ENCODE results near the gene PPM1L. TPM values are rescaled to one million over a fixed set of nuclear protein-coding genes. Genes with fewer than 3 reads are reported as not detected.
"Not testable (repeated sequence)": the region's sequence is repeated elsewhere in the genome, so short reads cannot be mapped to it uniquely, and the experiment has no call there.

Gene PPM1L
- total RNA-seq, 1 donor from 2014 or later = 2.7 TPM

DNA sequence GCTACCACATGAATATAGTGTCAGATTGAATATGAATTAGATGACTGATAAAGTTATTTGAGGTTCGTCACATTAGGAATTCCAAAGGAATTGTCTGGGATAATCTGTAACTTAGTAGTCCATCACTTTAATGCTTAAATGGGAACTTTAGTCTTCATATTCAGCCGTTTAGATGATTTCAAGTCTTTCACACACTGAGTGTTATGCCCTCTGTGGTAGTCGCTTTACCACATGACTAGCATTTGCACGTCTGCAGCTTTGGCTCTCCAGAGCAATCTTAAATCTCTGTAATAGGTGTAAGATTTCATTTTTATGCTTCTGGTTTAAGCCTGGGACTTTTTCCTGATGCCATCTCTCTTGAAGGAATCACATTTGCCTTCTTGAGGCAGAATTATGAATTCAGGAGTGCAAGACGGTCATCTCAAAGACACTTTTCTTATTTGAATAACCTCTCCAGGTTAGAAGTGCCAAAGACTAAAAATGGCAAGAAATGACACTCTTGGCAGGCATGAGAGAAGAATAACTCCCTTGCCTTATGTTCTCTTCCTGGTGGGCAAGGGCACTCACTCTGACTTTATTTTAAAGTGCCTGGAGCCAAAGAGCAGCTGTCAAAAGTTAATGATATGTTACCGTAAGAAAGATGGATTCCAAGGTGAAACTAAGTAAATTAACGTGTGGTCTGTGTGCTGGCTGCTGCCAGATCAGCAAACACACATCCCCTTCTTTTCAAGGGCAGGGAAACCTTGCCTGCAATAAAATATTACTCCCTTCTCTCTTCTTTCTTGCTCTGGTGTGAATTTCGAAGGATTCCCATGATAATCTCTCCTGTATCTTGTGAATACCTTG, 195.8 kb downstream of the PPM1L start:
- H3K4me1 Mint-ChIP-seq = peaks cover 3% of the 10 kb centered on the region
- DNase-seq = no peak
- no peak overlapping the region for H3K4me3 Mint-ChIP-seq
- H3K9me3 Mint-ChIP-seq = no peaks in the 10 kb centered on the region
- H3K36me3 Mint-ChIP-seq (ENCODE audit: low read depth) = no peaks in the 10 kb centered on the region
- intact Hi-C loops (cut with micrococcal nuclease) = loop anchor here (10.0 kb wide), 1 partner anchor 273 kb away; the partner anchor contains the start of gene NMD3
- H3K27ac Mint-ChIP-seq = no peak overlapping the region
- peaks cover 12% of the 10 kb centered on the region for H3K27me3 Mint-ChIP-seq

DNA sequence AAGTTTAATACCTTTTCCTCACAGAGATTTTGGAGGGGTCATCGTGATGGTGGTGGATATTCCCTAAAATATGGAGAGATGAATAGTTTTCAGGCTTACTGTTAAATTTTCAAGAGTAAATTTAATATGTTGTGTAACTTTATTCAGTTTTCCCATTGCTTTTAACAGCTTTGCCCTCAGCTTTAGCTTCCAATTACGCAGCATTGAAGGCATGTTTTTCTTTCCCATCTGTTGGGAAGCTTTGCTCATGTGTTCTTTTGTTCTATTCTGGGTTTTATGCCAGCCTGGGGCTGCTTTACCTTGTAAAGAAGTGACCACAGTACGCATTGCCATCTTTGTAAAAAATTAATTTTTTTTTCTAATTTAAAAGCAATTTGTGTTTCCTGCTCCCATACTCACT, 197.7 kb downstream of the PPM1L start:
- Mint-ChIP-seq H3K4me3 (no peak overlapping the region), H3K4me1 (peaks cover 3% of the 10 kb centered on the region), H3K36me3 (ENCODE audit: low read depth) (no peaks in the 10 kb centered on the region), H3K9me3 (no peaks in the 10 kb centered on the region), H3K27ac (no peak overlapping the region), H3K27me3 (peaks cover 12% of the 10 kb centered on the region)
- no peak for DNase-seq
- intact Hi-C loops (cut with micrococcal nuclease) = loop anchor here (10.0 kb wide), 1 partner anchor 271 kb away; the partner anchor contains the start of gene NMD3

DNA sequence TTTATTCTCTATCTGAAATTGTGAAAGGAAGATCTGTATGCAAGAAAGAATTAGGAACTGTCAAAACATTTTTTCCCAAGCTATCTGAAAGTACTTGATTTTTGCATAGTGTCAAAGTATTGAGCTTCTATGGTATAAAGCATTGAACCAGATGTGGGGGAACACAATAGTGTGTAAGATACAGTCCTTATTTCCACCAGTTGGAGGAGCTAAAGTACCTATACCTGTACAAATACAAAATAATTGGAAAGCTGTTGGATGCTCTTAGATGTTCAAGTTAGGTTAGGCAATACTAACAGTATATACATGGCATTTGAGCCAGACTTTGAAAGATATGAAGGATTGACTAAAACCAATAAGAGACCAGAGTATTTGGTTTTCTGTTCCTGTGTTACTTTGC, 200.8 kb downstream of the PPM1L start:
- no peak overlapping the region for H3K4me3 Mint-ChIP-seq
- intact Hi-C loops (cut with micrococcal nuclease) = loop anchor here (2.0 to 10.0 kb wide), 3 partner anchors 268 to 451 kb away; partner anchors contain the start of gene NMD3
- no peaks in the 10 kb centered on the region for H3K9me3 Mint-ChIP-seq
- no peaks in the 10 kb centered on the region for H3K36me3 Mint-ChIP-seq (ENCODE audit: low read depth)
- H3K27ac Mint-ChIP-seq = no peak overlapping the region
- no peaks in the 10 kb centered on the region for H3K4me1 Mint-ChIP-seq
- H3K27me3 Mint-ChIP-seq = peaks cover 5% of the 10 kb centered on the region
- no peak for DNase-seq

DNA sequence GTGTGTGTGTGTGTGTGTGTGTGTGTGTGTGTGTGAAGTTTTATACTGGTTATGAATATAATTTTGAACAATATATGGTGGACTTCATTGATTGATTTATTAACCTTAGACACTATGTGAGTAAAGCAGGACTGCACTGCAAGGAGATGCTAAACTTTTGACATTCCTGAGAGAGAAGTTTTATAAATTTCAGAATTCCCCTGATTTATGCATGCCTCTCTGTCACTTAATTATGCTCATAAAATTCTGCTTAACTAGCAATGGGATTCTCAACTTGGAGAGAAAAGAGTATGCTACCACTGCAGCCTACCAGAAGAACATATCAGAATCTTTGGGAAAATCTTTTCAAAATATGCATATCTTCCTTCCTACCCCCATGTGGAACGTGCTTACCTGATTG, 204.5 kb downstream of the PPM1L start:
- DNase-seq = no peak

DNA sequence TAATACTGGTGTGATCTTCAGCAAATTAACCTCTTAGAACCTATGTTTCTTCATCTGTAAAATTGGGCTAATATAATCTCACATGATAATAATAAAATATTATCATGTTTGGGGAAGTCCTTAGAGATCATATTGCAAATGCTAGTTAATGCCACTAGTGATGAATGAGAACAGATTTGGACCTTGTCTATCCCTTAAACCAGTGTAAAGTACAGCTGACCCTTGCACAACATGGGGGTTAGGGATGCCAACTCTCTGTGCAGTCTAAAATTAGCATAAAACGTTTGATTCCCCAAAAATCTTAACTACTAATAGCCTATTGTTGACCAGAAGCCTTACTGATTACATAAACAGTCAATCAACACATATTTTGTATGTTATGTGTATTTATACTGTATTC, 207.9 kb downstream of the PPM1L start:
- peaks cover 4% of the 10 kb centered on the region for H3K27me3 Mint-ChIP-seq
- no peak overlapping the region for H3K4me3 Mint-ChIP-seq
- no peaks in the 10 kb centered on the region for H3K4me1 Mint-ChIP-seq
- DNase-seq = no peak
- H3K27ac Mint-ChIP-seq = no peak overlapping the region
- H3K36me3 Mint-ChIP-seq (ENCODE audit: low read depth) = no peaks in the 10 kb centered on the region
- intact Hi-C loops (cut with micrococcal nuclease) = no loop called here
- H3K9me3 Mint-ChIP-seq = no peaks in the 10 kb centered on the region

More for the DNA sequence above, 204.5 kb downstream of the PPM1L start:
- Mint-ChIP-seq H3K36me3 (ENCODE audit: low read depth) (no peaks in the 10 kb centered on the region), H3K9me3 (no peaks in the 10 kb centered on the region), H3K4me1 (no peaks in the 10 kb centered on the region), H3K27me3 (peaks cover 4% of the 10 kb centered on the region), H3K27ac (no peak overlapping the region), H3K4me3 (no peak overlapping the region)
- intact Hi-C loops (cut with micrococcal nuclease) = no loop called here

DNA sequence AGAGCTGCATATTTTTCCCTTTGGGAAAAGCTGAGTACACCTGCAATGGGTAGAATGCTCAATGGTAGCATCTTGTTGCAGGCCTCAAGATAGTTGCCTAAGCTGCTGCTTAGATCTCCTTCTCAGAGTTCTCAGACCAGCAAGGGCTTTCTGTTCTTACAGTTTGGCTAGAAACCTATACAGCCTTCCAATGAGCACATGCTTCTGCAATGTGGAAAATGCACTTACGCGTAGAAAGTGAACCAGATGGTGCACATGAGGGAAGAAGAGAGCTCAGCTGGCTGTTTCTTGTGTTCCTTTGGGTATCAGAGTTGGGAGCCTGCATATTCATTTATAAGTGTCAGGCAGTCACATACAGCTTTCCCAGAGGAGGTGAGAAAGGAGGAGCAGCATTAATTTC, 212.7 kb downstream of the PPM1L start:
- no peaks in the 10 kb centered on the region for H3K4me1 Mint-ChIP-seq
- intact Hi-C loops (cut with micrococcal nuclease) = no loop called here
- no peaks in the 10 kb centered on the region for H3K36me3 Mint-ChIP-seq (ENCODE audit: low read depth)
- no peak for DNase-seq
- H3K4me3 Mint-ChIP-seq = no peak overlapping the region
- no peak overlapping the region for H3K27ac Mint-ChIP-seq
- H3K27me3 Mint-ChIP-seq = no peaks in the 10 kb centered on the region
- no peaks in the 10 kb centered on the region for H3K9me3 Mint-ChIP-seq

DNA sequence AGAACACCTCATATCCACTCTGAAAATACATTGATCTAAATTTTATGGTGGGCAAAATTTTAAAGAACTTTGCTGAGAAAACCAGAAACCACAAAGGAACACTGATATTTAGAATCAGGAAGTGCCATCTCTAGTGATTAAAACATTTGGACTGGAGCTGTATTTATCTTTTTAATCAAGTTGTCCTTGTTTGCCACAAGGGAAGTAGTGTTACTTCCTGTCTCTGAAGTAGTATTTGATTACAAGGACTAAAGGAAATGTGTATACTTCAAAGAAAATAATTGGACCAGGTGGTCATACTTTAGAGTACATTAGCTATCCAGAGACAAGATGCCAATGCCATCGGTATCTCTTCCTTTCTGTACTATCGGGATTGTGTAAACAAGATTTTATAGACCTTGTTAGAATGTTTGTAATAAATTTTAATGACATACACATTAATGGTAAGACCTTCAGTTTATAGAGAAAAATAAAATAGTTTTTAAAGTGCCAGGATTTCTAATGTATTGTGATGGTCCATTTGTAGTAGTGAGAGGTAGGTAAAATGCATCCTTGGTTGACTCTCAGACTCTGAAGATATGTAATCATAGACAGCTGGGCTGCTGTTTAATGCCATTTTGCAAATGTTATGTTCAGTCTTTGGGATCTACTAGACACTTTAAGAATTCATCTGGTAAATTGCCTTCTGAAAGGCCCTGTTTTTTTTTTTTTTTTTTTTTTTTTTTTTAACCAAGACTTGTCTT, 217.2 kb downstream of the PPM1L start:
- H3K27ac Mint-ChIP-seq = no peak overlapping the region
- H3K9me3 Mint-ChIP-seq = peaks cover 4% of the 10 kb centered on the region
- peaks cover 1% of the 10 kb centered on the region for H3K27me3 Mint-ChIP-seq
- H3K36me3 Mint-ChIP-seq (ENCODE audit: low read depth) = no peaks in the 10 kb centered on the region
- no peaks in the 10 kb centered on the region for H3K4me1 Mint-ChIP-seq
- no peak for DNase-seq
- no peak overlapping the region for H3K4me3 Mint-ChIP-seq
- intact Hi-C loops (cut with micrococcal nuclease) = no loop called here

DNA sequence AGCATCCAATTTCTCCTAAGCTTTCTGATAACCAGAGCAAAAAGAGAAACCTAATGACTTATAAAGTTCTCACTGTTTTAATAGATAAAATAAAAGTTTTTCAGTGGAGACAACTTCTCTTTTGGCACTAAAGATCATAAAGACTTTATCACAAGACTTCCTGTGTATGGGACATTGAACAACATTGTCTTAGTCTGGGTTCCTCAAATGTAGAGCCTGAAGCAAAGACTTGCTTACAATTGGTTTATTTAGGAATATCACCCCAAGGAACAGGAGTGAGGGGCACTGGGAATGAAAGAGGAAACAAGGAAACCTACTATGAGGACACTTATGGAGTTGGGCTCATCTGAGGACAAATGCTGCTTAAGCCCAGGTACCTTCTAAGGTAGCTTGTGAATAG, 221.7 kb downstream of the PPM1L start:
- Mint-ChIP-seq H3K4me3 (no peak overlapping the region), H3K9me3 (peaks cover 4% of the 10 kb centered on the region), H3K36me3 (ENCODE audit: low read depth) (no peaks in the 10 kb centered on the region), H3K4me1 (peaks cover 8% of the 10 kb centered on the region), H3K27me3 (peaks cover 1% of the 10 kb centered on the region), H3K27ac (no peak overlapping the region)
- DNase-seq = no peak
- intact Hi-C loops (cut with micrococcal nuclease) = no loop called here

DNA sequence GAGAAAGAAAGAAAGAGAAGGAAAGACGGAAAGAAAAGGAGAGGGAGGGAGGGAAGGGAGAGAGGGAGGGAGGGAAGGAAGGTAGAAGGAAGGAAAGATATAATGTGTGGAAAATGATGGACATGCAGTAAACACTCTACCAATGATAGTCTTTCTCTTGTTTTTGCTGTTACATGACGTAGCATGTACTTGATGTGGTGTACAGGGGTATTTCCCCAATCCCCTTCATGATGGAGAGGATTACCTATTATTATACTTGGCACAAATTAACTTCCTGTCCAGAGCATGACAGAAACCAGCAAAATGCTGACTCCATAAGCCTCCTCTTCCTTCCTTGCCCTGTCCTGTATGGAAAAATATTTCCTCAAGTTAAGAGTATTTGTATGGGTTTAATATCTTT, 224.7 kb downstream of the PPM1L start:
- intact Hi-C loops (cut with micrococcal nuclease) = no loop called here
- no peak overlapping the region for H3K4me3 Mint-ChIP-seq

DNA sequence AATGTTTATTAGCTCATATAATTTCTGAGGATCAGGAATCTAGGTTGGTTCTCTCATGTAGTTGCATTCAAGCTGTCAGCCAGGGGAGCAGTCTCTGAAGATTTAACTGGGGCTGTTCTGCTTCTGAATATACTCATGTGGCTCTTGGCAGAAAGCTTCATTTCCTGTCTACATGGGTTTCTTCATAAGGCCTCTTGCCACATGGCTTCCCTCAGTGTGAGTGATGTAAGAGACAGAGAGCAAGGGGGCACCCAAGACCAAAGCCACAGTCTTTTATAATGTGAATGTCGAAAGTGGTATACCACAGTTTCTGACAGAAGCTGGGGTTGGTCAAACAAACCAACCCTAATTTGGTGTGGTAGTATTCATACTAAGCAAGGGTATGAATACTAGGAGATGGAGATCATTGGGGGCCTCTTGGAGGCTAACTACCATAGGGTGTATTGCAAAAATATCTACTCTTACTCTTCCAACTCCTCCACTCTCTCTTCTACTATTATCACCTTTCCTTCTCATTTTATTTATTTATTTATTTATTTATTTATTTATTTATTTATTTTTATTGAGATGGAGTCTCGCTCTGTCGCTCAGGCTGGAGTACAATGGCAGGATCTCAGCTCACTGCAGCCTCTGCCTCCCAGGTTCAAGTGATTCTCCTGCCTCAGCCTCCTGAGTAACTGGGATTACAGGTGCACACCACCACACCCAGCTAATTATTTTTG, 225.3 kb downstream of the PPM1L start:
- no peak overlapping the region for H3K4me3 Mint-ChIP-seq
- H3K27me3 Mint-ChIP-seq = peaks cover 1% of the 10 kb centered on the region
- H3K27ac Mint-ChIP-seq = no peak overlapping the region
- peak; percentile 59 for DNase-seq
- H3K9me3 Mint-ChIP-seq = peaks cover 4% of the 10 kb centered on the region
- intact Hi-C loops (cut with micrococcal nuclease) = no loop called here
- H3K4me1 Mint-ChIP-seq = peaks cover 8% of the 10 kb centered on the region
- no peaks in the 10 kb centered on the region for H3K36me3 Mint-ChIP-seq (ENCODE audit: low read depth)

More for the DNA sequence above, 224.7 kb downstream of the PPM1L start:
- Mint-ChIP-seq H3K36me3 (ENCODE audit: low read depth) (no peaks in the 10 kb centered on the region), H3K9me3 (peaks cover 4% of the 10 kb centered on the region), H3K27ac (no peak overlapping the region), H3K27me3 (peaks cover 1% of the 10 kb centered on the region), H3K4me1 (peaks cover 8% of the 10 kb centered on the region)
- DNase-seq = no peak

DNA sequence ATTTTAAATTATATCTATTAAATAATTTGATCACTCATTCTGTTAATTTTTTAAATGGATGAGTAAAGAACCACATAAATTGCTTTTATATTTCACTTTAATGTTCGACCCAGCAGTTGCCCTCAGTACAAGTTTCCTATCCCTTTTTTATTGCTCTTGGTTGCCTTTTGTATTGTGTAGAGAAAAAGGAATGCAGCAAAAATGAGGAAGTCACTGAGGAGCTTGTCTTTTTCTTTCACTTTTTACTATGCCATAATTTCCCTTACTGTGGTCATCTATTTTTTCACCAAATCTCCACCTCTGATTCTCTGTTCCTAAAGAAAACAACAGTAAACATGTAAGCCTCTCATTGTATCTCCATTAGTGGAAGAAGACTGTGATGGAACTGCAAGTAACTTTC, 226.5 kb downstream of the PPM1L start:
- no peaks in the 10 kb centered on the region for H3K27me3 Mint-ChIP-seq
- no peak overlapping the region for H3K27ac Mint-ChIP-seq
- no peak overlapping the region for H3K4me3 Mint-ChIP-seq
- intact Hi-C loops (cut with micrococcal nuclease) = no loop called here
- no peak for DNase-seq
- peaks cover 4% of the 10 kb centered on the region for H3K9me3 Mint-ChIP-seq
- no peaks in the 10 kb centered on the region for H3K36me3 Mint-ChIP-seq (ENCODE audit: low read depth)
- H3K4me1 Mint-ChIP-seq = peaks cover 8% of the 10 kb centered on the region

DNA sequence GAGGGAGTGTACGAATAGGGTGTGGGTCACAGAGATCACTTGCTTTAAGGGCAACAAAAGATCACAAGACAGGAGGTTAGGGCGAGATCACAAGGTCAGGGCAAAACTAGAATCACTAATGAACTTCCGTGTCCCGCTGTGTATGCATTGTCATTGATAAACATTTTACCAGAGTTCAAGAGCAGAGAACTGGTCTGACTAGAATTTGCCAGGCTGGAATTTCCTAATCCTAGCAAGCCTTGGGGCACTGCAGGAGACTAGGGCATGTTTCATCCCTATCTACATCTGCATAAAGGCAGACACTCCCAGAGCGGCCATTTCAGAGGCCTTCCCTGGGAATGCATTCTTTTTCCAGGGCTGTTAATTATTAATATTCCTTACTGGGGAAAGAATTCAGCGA, 227.9 kb downstream of the PPM1L start:
- H3K9me3 Mint-ChIP-seq; intact Hi-C loops (cut with micrococcal nuclease); H3K27me3 Mint-ChIP-seq; H3K4me3 Mint-ChIP-seq; H3K4me1 Mint-ChIP-seq; H3K27ac Mint-ChIP-seq; H3K36me3 Mint-ChIP-seq (ENCODE audit: low read depth); DNase-seq: not testable (repeated sequence)

DNA sequence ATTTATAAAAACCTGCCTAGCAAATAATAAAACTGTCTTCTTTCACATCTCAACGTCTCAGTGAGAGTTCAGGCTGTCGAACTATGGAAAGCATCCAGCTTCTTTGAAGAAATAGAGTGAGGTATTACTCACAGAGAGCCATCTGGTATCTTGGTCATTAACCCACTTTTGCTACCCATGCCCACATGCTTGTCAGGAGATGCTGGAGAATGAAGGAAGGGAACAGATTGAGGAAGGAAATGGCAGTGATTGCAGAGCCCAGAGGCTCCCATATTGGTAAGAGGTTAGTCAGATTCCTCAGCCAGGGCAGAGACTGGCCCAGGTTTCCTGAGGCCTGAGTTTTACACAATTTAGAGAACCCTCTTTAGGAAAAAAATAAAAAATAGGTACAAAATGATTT, 230.0 kb downstream of the PPM1L start:
- intact Hi-C loops (cut with micrococcal nuclease) = no loop called here
- Mint-ChIP-seq H3K27ac (no peak overlapping the region), H3K36me3 (ENCODE audit: low read depth) (no peaks in the 10 kb centered on the region), H3K9me3 (no peaks in the 10 kb centered on the region), H3K4me1 (peaks cover 5% of the 10 kb centered on the region), H3K27me3 (no peaks in the 10 kb centered on the region), H3K4me3 (no peak overlapping the region)
- no peak for DNase-seq
